8988T (cell line): ENCODE results near the gene IL4R.
A peak's percentile ranks its signal among the peaks of the same experiment; 100 is the strongest.
"Not testable (repeated sequence)": the region's sequence is repeated elsewhere in the genome, so short reads cannot be mapped to it uniquely, and the experiment has no call there.

ENCODE experiments used
- DNase-seq: peaks from one replicate; pipeline ENCODE4 v3.0.0; 2011

The IL4R gene

GRCh38 chr16:27316038-27316680 lies 2.4 kb downstream of the IL4R start:
- DNase-seq = no peak

- no peak for DNase-seq
Measured at GRCh38 chr16:27317320-27317719, 3.5 kb downstream of the IL4R start.

GRCh38 chr16:27317738-27318391 lies 4.1 kb downstream of the IL4R start:
- DNase-seq = no peak

- no peak for DNase-seq
Measured at GRCh38 chr16:27318392-27319256, 4.8 kb downstream of the IL4R start.

GRCh38 chr16:27319257-27319965 lies 5.6 kb downstream of the IL4R start:
- DNase-seq = no peak

- DNase-seq = no peak
Measured at GRCh38 chr16:27320261-27321012, 6.7 kb downstream of the IL4R start.

- peak; percentile 47 for DNase-seq
Measured at GRCh38 chr16:27321013-27321915, 7.5 kb downstream of the IL4R start.

GRCh38 chr16:27322858-27323780 lies 9.3 kb downstream of the IL4R start:
- DNase-seq = no peak

- DNase-seq = no peak
Measured at GRCh38 chr16:27323781-27324561, 10.2 kb downstream of the IL4R start.

GRCh38 chr16:27324851-27325301 lies 11.1 kb downstream of the IL4R start:
- DNase-seq = no peak

GRCh38 chr16:27325736-27326135 lies 12.0 kb downstream of the IL4R start:
- DNase-seq = no peak

GRCh38 chr16:27326251-27326650 lies 12.5 kb downstream of the IL4R start:
- DNase-seq = no peak

GRCh38 chr16:27326738-27327585 lies 13.2 kb downstream of the IL4R start:
- peak; percentile 56 for DNase-seq

- DNase-seq = no peak
Measured at GRCh38 chr16:27327586-27327915, 13.8 kb downstream of the IL4R start.

- DNase-seq = no peak
Measured at GRCh38 chr16:27328937-27329336, 15.2 kb downstream of the IL4R start.

- not testable (repeated sequence) for DNase-seq
Measured at GRCh38 chr16:27329376-27330079, 15.8 kb downstream of the IL4R start.

GRCh38 chr16:27330542-27330941 lies 16.8 kb downstream of the IL4R start:
- no peak for DNase-seq

- DNase-seq = no peak
Measured at GRCh38 chr16:27332105-27332504, 18.3 kb downstream of the IL4R start.
